SK-N-MC (cell line): ENCODE data around the gene NEK6.

Experiments used
- DNase-seq: peaks from one replicate; pipeline ENCODE4 v3.0.0-alpha.2; 2011; ENCODE audit warnings: low read depth, low spot score
- H3K27ac ChIP-seq: fragments of 200-600 bp; sonication (generic); 2 replicates; pipeline ENCODE4 v1.5.1; 2016; ENCODE audit warnings: mixed run types
- H3K36me3 ChIP-seq: fragments of 200-600 bp; sonication (generic); 2 replicates; pipeline ENCODE4 v1.6.1; 2017; ENCODE audit warnings: antibody characterized with exemption, low read length, mixed read lengths; ENCODE audit not compliant: insufficient read depth
- H3K4me3 ChIP-seq: fragments of 200-600 bp; sonication (generic); 2 replicates; pipeline ENCODE4 v1.5.1; 2016
- H3K9ac ChIP-seq: fragments of 200-600 bp; sonication (generic); 2 replicates; pipeline ENCODE4 v1.8.0; 2017; ENCODE audit warnings: mixed run types, mixed read lengths; ENCODE audit not compliant: insufficient read length
- H3K9me3 ChIP-seq: fragments of 200-600 bp; sonication (generic); 2 replicates; pipeline ENCODE4 v1.6.1; 2017; ENCODE audit warnings: low read depth, mild to moderate bottlenecking, antibody characterized with exemption, low read length, moderate library complexity, mixed read lengths
- EZH2 ChIP-seq: fragments of 200-600 bp; sonication (generic); IDR thresholded peaks from one replicate; pipeline ENCODE4 v1.6.1; 2017; ENCODE audit warnings: antibody characterized with exemption
- FOXP2 ChIP-seq: optimal IDR thresholded peaks from 2 replicates; pipeline ENCODE3; 2011; ENCODE audit warnings: mild to moderate bottlenecking, moderate library complexity; ENCODE audit not compliant: insufficient read depth; ENCODE audit errors: extremely low read length, control extremely low read depth
- POLR2AphosphoS5 ChIP-seq: IDR thresholded peaks from 2 replicates; pipeline ENCODE4 v1.6.1; 2012; ENCODE audit warnings: mild to moderate bottlenecking, low read depth, low read length, borderline replicate concordance

Gene NEK6

DNA sequence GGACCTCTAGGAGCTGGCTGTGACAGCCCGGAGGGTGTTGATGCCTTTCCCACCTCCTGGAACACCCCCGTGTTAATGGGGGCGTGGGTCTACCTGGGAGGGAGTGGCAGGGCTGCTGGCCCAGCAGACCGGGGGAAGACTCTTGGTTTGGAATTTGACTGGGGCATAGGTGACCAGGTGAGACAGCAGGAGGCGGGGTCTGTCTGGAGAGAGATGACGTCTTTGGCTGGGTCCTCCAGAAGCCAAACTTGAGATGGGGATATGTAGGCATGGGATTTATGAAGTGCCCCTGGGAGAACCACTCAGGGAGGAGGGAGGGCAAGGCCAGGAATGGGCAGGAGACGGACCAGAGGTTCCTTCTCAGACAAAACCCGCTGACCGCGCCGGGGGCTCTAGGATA, 42.6 kb downstream of the NEK6 start:
- no peak for DNase-seq
- H3K36me3 ChIP-seq: no peaks in the 10 kb centered on the region
- no peak overlapping the region for H3K4me3 ChIP-seq
- TF ChIP-seq EZH2: no peak
- no peak for TF ChIP-seq POLR2AphosphoS5
- H3K9ac ChIP-seq: no peak overlapping the region
- H3K27ac ChIP-seq: no peak overlapping the region
- no peaks in the 10 kb centered on the region for H3K9me3 ChIP-seq

DNA sequence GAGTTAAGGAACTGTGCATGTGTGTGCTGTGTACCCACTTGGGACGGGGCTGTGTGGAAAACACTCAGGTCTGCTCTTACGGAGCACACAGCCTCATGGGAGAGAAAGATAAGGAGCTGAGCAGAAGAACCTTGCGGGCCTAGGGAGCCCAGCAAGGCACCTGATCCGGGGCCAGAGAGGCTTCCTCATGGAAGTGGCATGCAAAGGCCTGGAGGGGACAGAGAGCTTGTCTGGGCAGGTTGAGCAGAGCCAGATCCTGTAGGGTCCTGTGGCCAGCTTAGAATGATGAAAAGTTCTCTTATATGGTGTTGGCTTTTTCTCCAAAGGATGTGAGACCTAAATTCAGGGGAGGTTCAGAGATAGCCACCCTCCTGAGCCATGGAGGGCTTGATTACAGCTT, 45.2 kb downstream of the NEK6 start:
- H3K27ac ChIP-seq: no peak overlapping the region
- no peaks in the 10 kb centered on the region for H3K36me3 ChIP-seq
- no peak for DNase-seq
- TF ChIP-seq EZH2: no peak
- no peak for TF ChIP-seq FOXP2
- no peak for TF ChIP-seq POLR2AphosphoS5
- H3K9me3 ChIP-seq: no peaks in the 10 kb centered on the region
- H3K4me3 ChIP-seq: no peak overlapping the region
- H3K9ac ChIP-seq: no peak overlapping the region

DNA sequence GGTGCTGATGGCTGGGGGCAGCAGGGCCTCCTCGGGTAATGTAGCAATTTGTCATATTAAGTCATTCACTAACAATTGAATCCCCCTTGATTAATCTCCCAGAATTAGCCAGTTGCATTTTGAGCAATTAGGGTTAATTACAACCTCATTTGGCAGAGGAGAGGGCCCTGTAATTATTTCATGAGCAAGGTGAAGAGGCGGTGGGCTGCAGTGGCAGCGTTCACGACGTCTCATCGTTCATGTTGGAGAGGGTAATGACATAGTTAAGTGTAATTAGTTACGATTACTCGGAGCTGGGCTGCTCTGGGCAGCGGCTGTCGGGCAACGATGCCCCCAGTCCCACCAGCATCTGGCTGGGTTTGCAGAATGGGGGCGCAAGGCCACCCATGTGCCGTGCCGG, 46.0 kb downstream of the NEK6 start:
- no peaks in the 10 kb centered on the region for H3K36me3 ChIP-seq

DNA sequence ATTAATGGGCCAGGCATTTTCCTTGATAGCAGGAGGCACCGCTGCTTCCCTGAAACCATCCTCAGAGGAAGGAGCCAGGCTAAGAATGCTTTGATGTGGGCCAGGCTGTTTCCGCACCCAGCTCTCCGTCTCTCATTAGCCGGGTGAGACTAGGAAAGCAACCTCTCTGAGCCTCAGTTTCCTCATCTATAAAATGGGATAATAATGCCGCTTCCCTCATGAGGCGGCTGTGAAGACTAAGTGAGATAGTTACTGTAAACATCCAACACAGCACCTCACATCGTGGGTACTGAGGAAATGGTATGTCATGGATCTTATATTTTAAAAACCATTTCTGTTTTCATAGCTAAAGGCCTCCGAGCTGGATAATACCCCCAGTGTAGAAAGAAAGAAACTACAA, 46.5 kb downstream of the NEK6 start:
- H3K27ac ChIP-seq: no peak overlapping the region
- DNase-seq: no peak
- H3K9me3 ChIP-seq: no peaks in the 10 kb centered on the region
- no peak overlapping the region for H3K9ac ChIP-seq
- TF ChIP-seq FOXP2 (no peak), EZH2 (no peak), POLR2AphosphoS5 (no peak)
- H3K36me3 ChIP-seq: no peaks in the 10 kb centered on the region
- H3K4me3 ChIP-seq: no peak overlapping the region

More for the DNA sequence above, 46.0 kb downstream of the NEK6 start:
- Histone ChIP-seq H3K9me3 (no peaks in the 10 kb centered on the region), H3K27ac (no peak overlapping the region), H3K9ac (no peak overlapping the region), H3K4me3 (no peak overlapping the region)
- TF ChIP-seq POLR2AphosphoS5: no peak
- no peak for TF ChIP-seq FOXP2
- TF ChIP-seq EZH2: no peak
- no peak for DNase-seq

DNA sequence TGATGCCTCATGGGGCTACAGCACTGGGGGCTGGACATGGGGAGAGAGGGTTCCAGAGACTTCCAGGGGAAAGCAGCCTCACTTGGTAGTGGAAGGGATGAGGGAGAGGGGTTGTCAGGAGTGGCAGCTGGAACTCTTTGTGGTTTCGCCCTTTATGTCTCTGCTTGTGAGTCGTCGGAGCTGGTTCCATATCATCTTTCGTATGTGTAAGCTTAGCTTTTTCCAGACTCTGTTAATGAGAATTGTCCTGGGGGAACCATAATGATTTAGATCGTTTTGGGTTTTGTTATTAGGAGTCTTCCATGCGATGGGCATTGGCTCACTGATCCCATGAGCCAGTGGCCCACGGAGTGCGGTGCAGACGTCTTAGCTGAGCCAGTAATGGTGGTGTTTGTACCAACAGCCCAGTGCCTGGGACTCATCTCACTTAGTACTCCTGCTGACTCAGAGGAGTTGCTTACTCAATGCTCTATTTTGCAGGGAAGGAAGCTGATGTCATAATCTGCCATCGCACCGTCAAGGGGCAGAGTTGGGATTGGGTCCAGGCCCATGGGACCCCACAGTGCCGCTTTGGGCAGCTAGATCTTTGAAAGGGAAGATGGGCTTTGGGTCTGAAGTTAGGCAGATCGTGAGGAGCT, 48.5 kb downstream of the NEK6 start:
- H3K9ac ChIP-seq: no peak overlapping the region
- no peaks in the 10 kb centered on the region for H3K9me3 ChIP-seq
- no peak overlapping the region for H3K4me3 ChIP-seq
- DNase-seq: no peak
- TF ChIP-seq POLR2AphosphoS5 (no peak), FOXP2 (no peak), EZH2 (no peak)
- H3K27ac ChIP-seq: no peak overlapping the region
- H3K36me3 ChIP-seq: no peaks in the 10 kb centered on the region

DNA sequence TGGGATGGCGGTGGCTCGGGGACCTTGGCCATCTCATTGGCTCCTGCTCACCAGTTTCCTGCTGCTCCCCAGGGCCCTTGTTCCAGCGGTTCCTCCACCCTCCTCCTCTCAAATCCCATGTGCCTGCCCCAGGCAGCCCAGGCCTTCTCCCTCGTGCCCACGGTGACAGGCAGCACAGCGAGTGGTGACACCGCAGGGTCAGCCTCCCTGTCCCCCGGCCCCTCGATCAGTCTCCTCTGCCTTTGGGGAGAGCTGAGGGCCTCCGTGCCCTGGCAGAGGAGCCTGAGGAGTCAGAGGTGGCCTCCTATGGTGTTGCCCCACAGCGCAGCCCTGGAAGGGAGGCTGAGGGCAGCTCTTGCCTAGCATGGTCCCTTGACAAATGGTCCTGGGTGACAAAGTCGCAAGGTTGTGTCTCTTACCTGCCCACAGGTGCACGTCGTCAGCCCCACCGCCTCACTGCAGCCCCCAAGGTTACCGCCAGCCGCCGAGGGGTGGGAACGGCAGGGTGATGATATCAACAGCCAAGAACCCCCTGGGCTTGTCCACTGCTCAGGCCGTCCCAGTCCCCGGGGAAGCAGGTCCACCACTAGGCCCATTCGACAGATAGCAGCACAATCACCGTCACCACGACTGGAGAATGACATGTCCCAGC, 49.8 kb downstream of the NEK6 start:
- Histone ChIP-seq H3K36me3 (no peaks in the 10 kb centered on the region), H3K4me3 (no peak overlapping the region), H3K27ac (no peak overlapping the region), H3K9ac (no peak overlapping the region), H3K9me3 (no peaks in the 10 kb centered on the region)
- no peak for DNase-seq
- TF ChIP-seq POLR2AphosphoS5 (no peak), EZH2 (no peak), FOXP2 (no peak)

DNA sequence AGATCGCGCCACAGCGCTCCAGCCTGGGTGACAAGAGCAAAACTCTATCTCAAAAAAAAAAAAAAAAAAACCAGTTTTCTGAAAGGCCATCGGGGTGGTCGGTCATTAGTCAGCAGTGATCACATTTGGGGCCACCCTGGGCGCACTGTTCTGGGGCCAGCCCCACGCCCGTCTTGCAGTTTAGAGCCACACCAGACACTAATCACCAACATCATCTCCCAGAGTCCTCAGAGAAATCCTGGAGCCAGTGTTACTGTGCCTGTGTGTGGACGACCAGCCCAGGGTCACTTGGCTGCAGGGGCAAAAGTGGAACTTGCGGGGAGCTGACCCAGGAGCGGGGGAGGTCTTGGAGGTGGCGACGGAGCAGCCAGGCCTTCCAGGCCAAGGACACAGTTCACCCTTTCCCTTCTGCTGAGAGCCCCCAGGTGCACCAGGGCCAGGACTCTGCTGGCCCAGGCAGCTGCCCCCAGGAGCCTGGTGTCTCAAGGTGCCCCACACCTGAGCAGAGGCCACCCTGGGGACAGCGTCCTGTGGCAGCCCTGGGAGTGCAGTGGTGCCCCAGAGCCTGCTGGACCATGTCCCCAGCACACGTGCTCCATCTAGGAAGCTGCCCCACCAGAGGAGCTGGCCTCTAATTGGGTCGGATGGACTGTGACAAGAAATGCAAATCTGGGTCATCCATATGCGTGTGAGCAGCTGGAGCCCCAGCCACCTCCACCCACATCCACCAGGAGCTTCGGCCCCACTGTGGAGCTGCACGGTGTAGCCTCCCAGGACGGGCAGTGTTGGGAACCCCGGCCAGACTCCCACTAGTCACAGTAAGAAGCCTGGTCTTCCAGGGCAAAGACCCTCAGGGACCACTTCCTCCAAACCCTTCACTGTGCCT, 51.1 kb downstream of the NEK6 start:
- no peaks in the 10 kb centered on the region for H3K36me3 ChIP-seq
- no peak overlapping the region for H3K4me3 ChIP-seq
- DNase-seq: no peak
- TF ChIP-seq EZH2: no peak
- no peak for TF ChIP-seq FOXP2
- no peak for TF ChIP-seq POLR2AphosphoS5
- no peak overlapping the region for H3K9ac ChIP-seq
- no peak overlapping the region for H3K27ac ChIP-seq
- no peaks in the 10 kb centered on the region for H3K9me3 ChIP-seq

DNA sequence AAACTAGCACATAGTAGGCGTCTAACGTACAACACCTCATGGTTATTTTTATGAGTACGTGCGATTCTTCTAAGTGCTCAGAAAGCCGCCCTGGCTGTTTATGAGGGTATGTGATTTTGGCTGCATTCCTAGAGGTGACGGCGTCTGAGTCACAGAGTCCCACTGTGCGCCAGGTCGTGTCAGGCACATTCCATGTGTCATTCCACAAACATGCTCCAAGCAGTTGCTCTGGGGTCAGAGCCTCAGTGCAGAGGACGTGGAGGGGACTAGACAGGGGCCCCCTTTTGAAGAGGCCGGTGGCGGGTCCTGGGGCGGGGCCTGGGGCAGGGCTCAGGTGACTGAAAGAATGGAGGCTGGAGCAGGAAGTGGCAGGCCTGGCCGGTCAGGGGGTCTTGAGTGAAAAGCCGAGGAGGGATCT, 51.9 kb downstream of the NEK6 start:
- TF ChIP-seq EZH2: no peak
- TF ChIP-seq POLR2AphosphoS5: no peak
- TF ChIP-seq FOXP2: no peak
- Histone ChIP-seq H3K9me3 (no peaks in the 10 kb centered on the region), H3K27ac (no peak overlapping the region), H3K4me3 (no peak overlapping the region), H3K9ac (no peak overlapping the region), H3K36me3 (no peaks in the 10 kb centered on the region)
- DNase-seq: no peak
